VCaP (cell line): ENCODE results near the gene ARSB.

Experiments
- H3K27ac ChIP-seq: fragments of 450-650 bp; 2 replicates; pipeline ENCODE4 v1.5.1; 2017
- TF ChIP-seq, protein P1 (sequence below): fragments of 450-650 bp; conservative IDR thresholded peaks from 2 replicates; pipeline ENCODE4 v1.5.1; 2017; ENCODE audit warnings: mild to moderate bottlenecking, moderate library complexity

ARSB gene

DNA sequence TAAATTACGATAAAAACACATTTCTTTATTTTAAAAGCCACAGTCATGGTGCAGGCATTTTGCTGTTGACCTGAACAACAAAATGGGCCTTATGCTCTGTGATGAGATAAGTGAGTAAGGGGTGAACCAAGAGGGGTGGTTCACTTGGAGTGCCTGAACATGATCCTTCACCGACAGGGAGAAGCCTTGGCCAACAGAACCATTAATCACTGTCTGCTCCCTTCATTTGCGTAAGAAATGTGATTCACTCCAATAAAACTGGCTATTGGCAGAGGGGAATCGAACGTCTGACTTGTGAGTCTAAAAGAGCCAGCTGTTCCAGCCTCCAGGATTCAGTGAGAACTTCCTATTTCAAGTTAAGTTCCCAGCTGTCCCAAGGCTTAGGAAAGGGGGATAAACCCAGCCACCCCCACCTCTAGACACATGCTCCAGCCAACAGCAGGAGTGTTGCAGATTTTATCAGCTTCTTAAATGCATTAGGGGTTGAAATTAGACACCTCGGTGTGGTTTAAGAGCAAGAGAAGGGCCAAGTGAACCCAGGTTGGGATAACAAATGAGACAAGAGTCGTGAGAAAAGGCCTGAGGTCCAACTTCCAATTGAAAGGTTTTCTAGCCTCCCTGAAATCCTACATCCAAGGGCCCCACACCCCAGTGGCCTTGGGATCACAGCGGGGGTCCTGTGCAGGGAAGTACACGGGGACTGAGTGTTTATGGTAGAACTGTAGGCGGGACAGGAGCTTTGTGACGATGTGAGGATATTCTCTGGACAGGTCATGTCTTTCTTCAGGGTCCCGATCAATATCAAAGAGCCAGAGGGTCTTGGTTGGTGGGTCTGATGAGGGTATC, 205.1 kb downstream of the ARSB start:
- H3K27ac ChIP-seq = no peak overlapping the region
- TF ChIP-seq, protein P1, sequence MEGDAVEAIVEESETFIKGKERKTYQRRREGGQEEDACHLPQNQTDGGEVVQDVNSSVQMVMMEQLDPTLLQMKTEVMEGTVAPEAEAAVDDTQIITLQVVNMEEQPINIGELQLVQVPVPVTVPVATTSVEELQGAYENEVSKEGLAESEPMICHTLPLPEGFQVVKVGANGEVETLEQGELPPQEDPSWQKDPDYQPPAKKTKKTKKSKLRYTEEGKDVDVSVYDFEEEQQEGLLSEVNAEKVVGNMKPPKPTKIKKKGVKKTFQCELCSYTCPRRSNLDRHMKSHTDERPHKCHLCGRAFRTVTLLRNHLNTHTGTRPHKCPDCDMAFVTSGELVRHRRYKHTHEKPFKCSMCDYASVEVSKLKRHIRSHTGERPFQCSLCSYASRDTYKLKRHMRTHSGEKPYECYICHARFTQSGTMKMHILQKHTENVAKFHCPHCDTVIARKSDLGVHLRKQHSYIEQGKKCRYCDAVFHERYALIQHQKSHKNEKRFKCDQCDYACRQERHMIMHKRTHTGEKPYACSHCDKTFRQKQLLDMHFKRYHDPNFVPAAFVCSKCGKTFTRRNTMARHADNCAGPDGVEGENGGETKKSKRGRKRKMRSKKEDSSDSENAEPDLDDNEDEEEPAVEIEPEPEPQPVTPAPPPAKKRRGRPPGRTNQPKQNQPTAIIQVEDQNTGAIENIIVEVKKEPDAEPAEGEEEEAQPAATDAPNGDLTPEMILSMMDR = no peak

DNA sequence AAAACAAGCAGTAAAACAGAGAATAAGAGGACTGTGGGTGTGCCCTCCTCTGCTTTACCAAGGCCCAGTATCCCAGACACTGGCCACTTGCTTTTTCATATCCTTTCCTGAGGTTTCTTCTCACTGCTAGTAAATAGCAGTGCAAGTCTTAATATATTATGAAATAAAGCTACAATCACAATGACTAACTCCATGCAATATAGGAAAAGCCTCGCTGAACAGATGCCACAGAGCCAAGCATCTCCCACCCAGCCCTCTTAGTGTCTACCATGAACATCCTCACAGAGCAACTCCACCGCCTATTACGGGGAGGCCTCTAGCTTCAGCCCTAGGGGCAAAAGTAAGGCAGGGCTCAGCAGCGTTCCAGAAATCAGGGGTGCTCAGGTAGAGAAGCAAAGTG, 205.8 kb downstream of the ARSB start:
- H3K27ac ChIP-seq = no peak overlapping the region

DNA sequence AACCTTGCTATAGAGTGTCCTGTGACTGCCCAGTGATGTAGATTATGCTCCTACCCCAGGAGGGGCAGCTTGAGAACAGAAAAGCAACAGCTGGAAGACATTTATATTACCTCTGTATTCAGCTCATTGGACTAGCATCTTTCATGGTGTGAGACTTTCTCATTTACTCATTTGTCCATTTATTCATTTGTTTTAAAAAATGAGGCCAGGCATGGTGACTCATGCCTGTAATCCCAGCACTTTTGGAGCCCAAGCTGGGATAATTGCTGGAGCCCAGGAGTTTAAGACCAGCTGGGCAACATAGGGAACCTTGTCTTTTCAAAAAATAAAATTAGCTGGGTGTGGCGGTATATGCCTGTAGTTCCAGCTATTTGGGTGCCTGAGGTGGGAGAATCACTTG, 206.6 kb downstream of the ARSB start:
- H3K27ac ChIP-seq = no peak overlapping the region
- TF ChIP-seq, protein P1 = no peak

More for the DNA sequence above, 205.8 kb downstream of the ARSB start:
- TF ChIP-seq, protein P1 = no peak

DNA sequence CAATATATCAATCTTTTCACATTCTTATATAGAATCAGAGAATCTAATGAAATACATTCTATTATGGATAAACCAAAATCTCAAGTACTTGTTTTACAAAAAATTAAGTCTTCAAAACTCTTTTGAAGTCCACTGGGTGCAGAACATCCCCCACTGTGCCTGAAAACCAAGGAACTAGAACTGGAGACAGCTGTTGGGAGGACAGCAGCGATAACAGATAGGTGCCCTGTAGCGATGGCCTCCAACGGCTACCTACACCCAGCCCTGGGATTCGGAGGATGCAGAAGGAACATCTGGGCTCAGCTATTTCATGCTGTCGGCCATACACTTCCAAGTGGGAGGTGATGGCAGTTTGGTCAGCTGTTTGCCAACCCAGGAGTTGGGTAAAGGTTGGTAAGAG, 207.2 kb downstream of the ARSB start:
- no peak overlapping the region for H3K27ac ChIP-seq
- TF ChIP-seq, protein P1 = no peak

DNA sequence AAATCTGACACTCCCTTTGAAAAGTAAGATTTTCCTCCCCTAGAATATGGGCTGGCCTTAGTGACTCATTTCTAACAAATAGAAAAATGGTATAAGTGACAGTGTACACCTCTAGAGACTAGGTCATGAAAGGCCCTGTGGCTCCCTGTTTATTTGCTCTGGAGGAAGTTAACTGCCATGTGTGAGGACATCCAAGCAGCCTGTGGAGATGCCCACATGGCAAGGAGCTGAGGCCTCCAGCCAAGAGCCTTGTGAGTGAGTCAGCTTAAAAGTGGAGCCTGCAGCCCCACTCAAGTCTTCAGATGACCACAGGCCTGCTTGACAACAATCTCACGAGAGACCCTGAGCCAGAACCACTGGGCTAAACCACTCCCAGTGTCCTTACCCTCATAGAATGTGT, 208.5 kb downstream of the ARSB start:
- H3K27ac ChIP-seq = no peak overlapping the region
- TF ChIP-seq, protein P1 = no peak

DNA sequence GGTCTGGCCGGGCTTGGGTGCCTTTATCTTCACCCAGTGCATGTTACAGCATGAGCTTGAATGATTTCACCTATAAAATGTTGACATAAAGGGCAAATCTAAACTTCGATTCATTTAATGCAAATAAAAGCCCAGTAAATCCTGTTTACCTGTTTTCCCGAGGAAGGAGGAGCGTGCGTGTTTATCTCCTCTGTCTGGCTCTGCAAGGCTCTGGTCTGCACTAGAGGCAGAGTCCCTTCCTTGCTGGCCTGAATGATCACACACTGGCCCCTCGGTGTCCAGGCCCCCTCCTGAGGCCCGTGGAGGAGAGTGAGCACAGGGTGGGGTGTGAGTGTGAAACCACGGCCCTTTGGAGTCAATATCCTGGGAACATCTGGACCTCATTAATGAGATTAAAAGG, 211.5 kb downstream of the ARSB start:
- no peak overlapping the region for H3K27ac ChIP-seq
- TF ChIP-seq, protein P1 = no peak

DNA sequence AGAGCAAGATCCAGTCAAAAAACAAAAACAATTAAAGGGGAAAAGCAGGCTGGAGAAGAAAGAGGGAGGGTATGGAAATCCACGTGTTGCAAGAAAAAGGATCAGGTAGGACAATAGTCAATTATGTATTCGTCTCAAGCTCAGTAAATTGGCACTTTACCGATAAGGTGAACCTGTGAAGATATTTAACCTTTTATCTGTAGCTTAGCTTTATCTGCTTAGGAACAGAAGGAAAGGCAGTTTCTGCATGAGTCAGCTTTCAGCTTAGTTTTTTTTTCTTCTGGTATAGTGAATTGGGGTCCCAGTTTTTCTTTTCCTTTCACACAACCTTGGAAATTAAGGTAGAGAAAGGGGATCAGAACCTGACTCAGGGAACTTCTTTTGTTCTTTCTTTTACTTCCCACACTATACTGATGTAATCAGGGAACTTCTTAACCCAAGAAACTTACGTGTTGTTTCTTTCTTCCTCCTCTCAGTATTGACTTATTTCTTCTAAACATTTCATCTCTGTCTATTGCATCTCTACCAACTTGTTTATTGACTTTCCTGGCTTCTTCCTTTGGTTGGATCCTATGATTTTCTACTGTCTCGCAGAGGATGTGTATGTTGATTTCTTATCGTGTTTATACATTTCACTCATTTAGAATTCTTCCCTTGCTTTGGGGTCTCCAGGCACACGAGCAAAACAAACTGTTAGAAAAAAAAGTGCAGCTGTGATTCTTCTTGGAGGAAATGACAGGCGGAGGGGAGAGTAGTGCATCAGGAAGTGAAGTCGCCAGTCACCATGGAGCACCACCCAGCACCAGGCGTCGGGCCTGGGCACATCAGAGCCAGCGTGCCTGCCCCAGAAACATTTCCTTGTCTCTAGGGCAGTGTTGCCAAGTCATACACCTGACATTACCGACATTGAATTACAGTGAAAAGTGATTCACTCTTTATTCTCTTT, 213.6 kb downstream of the ARSB start:
- TF ChIP-seq, protein P1 = no peak
- H3K27ac ChIP-seq = no peak overlapping the region
